Keratinocyte (primary cell): Measurements from ENCODE around the gene ERC1. TPM values are rescaled to one million over a fixed set of nuclear protein-coding genes. Genes with fewer than 3 reads are reported as not detected.

ENCODE experiments used
- DNase-seq: peaks from one replicate; pipeline ENCODE4 v3.0.0-alpha.2; 2011; ENCODE audit warnings: low read depth, missing footprints, low spot score
- FAIRE-seq: peaks from 2 replicates; lab custom pipeline; 2011; peaks lifted over from hg19 to GRCh38; lab: Jason Lieb, UNC
- H2AFZ ChIP-seq: 2 replicates; pipeline ENCODE4 v1.6.0; 2012; ENCODE audit warnings: low read length, control low read depth, inconsistent platforms; ENCODE audit not compliant: control insufficient read depth
- H3K27ac ChIP-seq: 2 replicates; pipeline ENCODE4 v1.5.1; 2011; ENCODE audit warnings: low read length; ENCODE audit not compliant: control insufficient read depth, insufficient read depth
- H3K27me3 ChIP-seq: 3 replicates; pipeline ENCODE4 v1.6.0; 2011; ENCODE audit warnings: low read length; ENCODE audit not compliant: control insufficient read depth, insufficient read depth; ENCODE audit errors: extremely low read depth
- H3K36me3 ChIP-seq, 2 experiments: 2 replicates in 1 of 2; 3 replicates in 1 of 2; pipeline ENCODE4 v1.5.1; 2011; ENCODE audit warnings: low read length in 2 of 2, mild to moderate bottlenecking in 1 of 2; ENCODE audit not compliant: control insufficient read depth in 2 of 2, insufficient read depth in 2 of 2; ENCODE audit errors: extremely low read depth in 1 of 2
- H3K4me1 ChIP-seq: 3 replicates; pipeline ENCODE4 v1.5.1; 2011; ENCODE audit warnings: low read length; ENCODE audit not compliant: control insufficient read depth, insufficient read depth; ENCODE audit errors: extremely low read depth
- H3K4me2 ChIP-seq: 3 replicates; pipeline ENCODE4 v1.6.0; 2011; ENCODE audit warnings: low read depth, low read length; ENCODE audit not compliant: control insufficient read depth, insufficient read depth; ENCODE audit errors: extremely low read depth
- H3K4me3 ChIP-seq, 3 experiments: fragments of 200-600 bp in 1 of 3; sonication (generic) in 1 of 3; 2 replicates in 2 of 3; 3 replicates in 1 of 3; pipeline ENCODE4 v1.5.1; 2011 to 2016; ENCODE audit warnings: low read length in 3 of 3, mild to moderate bottlenecking in 3 of 3, control low read depth in 2 of 3, inconsistent platforms in 1 of 3, low read depth in 1 of 3, mixed read lengths in 1 of 3, mixed run types in 1 of 3, moderate library complexity in 1 of 3; ENCODE audit not compliant: control insufficient read depth in 2 of 3, insufficient read depth in 2 of 3; ENCODE audit errors: extremely low read depth in 1 of 3
- H3K79me2 ChIP-seq: 2 replicates; pipeline ENCODE4 v1.6.0; 2012; ENCODE audit warnings: low read length; ENCODE audit not compliant: control insufficient read depth, insufficient read depth
- H3K9ac ChIP-seq: 3 replicates; pipeline ENCODE4 v1.6.0; 2011; ENCODE audit warnings: low read length; ENCODE audit not compliant: control insufficient read depth, insufficient read depth; ENCODE audit errors: extremely low read depth
- H3K9me1 ChIP-seq: 3 replicates; pipeline ENCODE4 v1.6.0; 2011; ENCODE audit warnings: low read length; ENCODE audit not compliant: control insufficient read depth, insufficient read depth; ENCODE audit errors: extremely low read depth
- H3K9me3 ChIP-seq: 2 replicates; pipeline ENCODE4 v1.5.1; 2012; ENCODE audit warnings: low read depth, low read length; ENCODE audit not compliant: control insufficient read depth
- H4K20me1 ChIP-seq: 3 replicates; pipeline ENCODE4 v1.6.0; 2011; ENCODE audit warnings: low read length; ENCODE audit not compliant: control insufficient read depth, insufficient read depth; ENCODE audit errors: extremely low read depth
- CTCF ChIP-seq, 3 experiments: IDR thresholded peaks in 1 of 3; conservative IDR thresholded peaks in 1 of 3; optimal IDR thresholded peaks in 1 of 3; 2 replicates in 2 of 3; 3 replicates in 1 of 3; pipeline versions ENCODE3 to v1.5.1; 2011; ENCODE audit warnings: low read length in 3 of 3, mild to moderate bottlenecking in 3 of 3, moderate library complexity in 2 of 3, control low read depth in 1 of 3, inconsistent platforms in 1 of 3; ENCODE audit not compliant: insufficient read depth in 2 of 3; ENCODE audit errors: extremely low read depth in 1 of 3
- EZH2 ChIP-seq: IDR thresholded peaks from one replicate; pipeline ENCODE4 v1.6.1; 2012; ENCODE audit warnings: inconsistent platforms, mild to moderate bottlenecking, low read length, moderate library complexity
- dilution Hi-C: fragments of 300-500 bp; cut with MboI; formaldehyde crosslinking; loops from one replicate; pipeline ENCODE4 v1.7.0; 2020; ENCODE audit warnings: low sequenced_read_pairs; ENCODE audit not compliant: extremely low pct_ligation_motif_present
- polyA plus RNA-seq, 5 experiments: library from polyadenylated mRNA; depleted of rRNA in 3 of 5; stranded (reverse) in 3 of 5; stranded (forward) in 1 of 5; unstranded in 1 of 5; fragments of >200 nt; gene quantifications; 1 replicate in 1 of 5; 2 replicates in 3 of 5; 3 replicates in 1 of 5; pipeline versions ENCODE4 v1.2.1 to v1.2.3, GENCODE V29; 2011 to 2012; ENCODE audit warnings: missing spikeins in 2 of 5, low read depth in 1 of 5, low replicate concordance in 1 of 5

Gene ERC1
- polyA plus RNA-seq, 1 donor (not counting 4 experiments of a cell fraction or from before 2014, with no cell fraction given), result 16.1 TPM

- DNase-seq, result no peak
- H3K9me1 ChIP-seq, result no peaks in the 10 kb centered on the region
- no peaks in the 10 kb centered on the region for H3K79me2 ChIP-seq
- no peaks in the 10 kb centered on the region for H4K20me1 ChIP-seq
- H3K9ac ChIP-seq, result no peak overlapping the region
- H3K27me3 ChIP-seq, result no peaks in the 10 kb centered on the region
- FAIRE-seq, result no peak
- TF ChIP-seq CTCF (optimal IDR thresholded peaks at IDR 0.05 in 1 of 3, IDR thresholded peaks at IDR 0.05 in 1 of 3, conservative IDR thresholded peaks at IDR 0.05 in 1 of 3; ENCODE audit: extremely low read depth in 1 of 3, insufficient read depth in 2 of 3, low read length in 3 of 3) (no peak), EZH2 (no peak)
- H2AFZ ChIP-seq, result no peak overlapping the region
- H3K4me1 ChIP-seq, result peaks cover 11% of the 10 kb centered on the region
- dilution Hi-C loops, result no loop called here
- H3K4me2 ChIP-seq, result no peak overlapping the region
- H3K27ac ChIP-seq, result no peak overlapping the region
- H3K9me3 ChIP-seq, result no peaks in the 10 kb centered on the region
- H3K4me3 ChIP-seq, result no peak overlapping the region
- H3K36me3 ChIP-seq, result peaks cover 11 to 17% of the 10 kb centered on the region in 2 experiments
Observed at GRCh38 chr12:1494856-1495255, 503.8 kb downstream of the ERC1 start.

GRCh38 chr12:1496162-1496900 is 505.3 kb downstream of the ERC1 start:
- peak; percentile 81 for FAIRE-seq
- Histone ChIP-seq H3K9me3 (no peaks in the 10 kb centered on the region), H3K36me3 (peaks cover 3 to 9% of the 10 kb centered on the region in 2 experiments), H4K20me1 (no peaks in the 10 kb centered on the region), H3K79me2 (no peaks in the 10 kb centered on the region), H3K4me3 (no peak overlapping the region), H3K27me3 (no peaks in the 10 kb centered on the region), H2AFZ (no peak overlapping the region), H3K4me1 (peaks cover 11% of the 10 kb centered on the region), H3K9ac (no peak overlapping the region), H3K4me2 (peak overlapping the region; percentile 49), H3K27ac (no peak overlapping the region), H3K9me1 (no peaks in the 10 kb centered on the region)
- TF ChIP-seq EZH2, result no peak
- TF ChIP-seq CTCF (optimal IDR thresholded peaks at IDR 0.05 in 1 of 3, IDR thresholded peaks at IDR 0.05 in 1 of 3, conservative IDR thresholded peaks at IDR 0.05 in 1 of 3; ENCODE audit: extremely low read depth in 1 of 3, insufficient read depth in 2 of 3, low read length in 3 of 3), result no peak
- dilution Hi-C loops, result no loop called here
- no peak for DNase-seq
